Transverse colon (tissue), 4 donors: ENCODE data around the gene TFB2M. TPM values are rescaled to one million over a fixed set of nuclear protein-coding genes. Genes with fewer than 3 reads are reported as not detected.

ENCODE experiments used
- DNase-seq: peaks from one replicate; pipeline ENCODE4 v3.0.0-alpha.2; 2019
- H3K27ac ChIP-seq, 4 donors: fragments of 200-600 bp; sonication (generic); 2 replicates each; pipeline ENCODE4 v1.5.1; 2016 to 2018; ENCODE audit warnings: inconsistent platforms in 4 of 4
- H3K27me3 ChIP-seq: fragments of 200-600 bp; sonication (generic); 2 replicates; pipeline ENCODE4 v1.5.1; 2017; ENCODE audit warnings: inconsistent platforms
- H3K36me3 ChIP-seq, 4 donors: fragments of 200-600 bp; sonication (generic); 2 replicates each; pipeline ENCODE4 v1.5.1; 2017 to 2019; ENCODE audit warnings: inconsistent platforms in 4 of 4
- H3K4me1 ChIP-seq, 4 donors: fragments of 200-600 bp; sonication (generic); 2 replicates each; pipeline ENCODE4 v1.5.1; 2017 to 2020; ENCODE audit warnings: inconsistent platforms in 4 of 4
- H3K4me3 ChIP-seq, 4 donors: fragments of 200-600 bp; sonication (generic); 1 replicate in 1 of 4; 2 replicates in 3 of 4; pipeline versions ENCODE4 v1.5.1 to v1.6.1; 2017 to 2019; ENCODE audit warnings: inconsistent platforms in 4 of 4
- H3K9me3 ChIP-seq, 2 donors: fragments of 200-600 bp; sonication (generic); 2 replicates each; pipeline ENCODE4 v1.5.1; 2017 to 2019; ENCODE audit warnings: inconsistent platforms in 2 of 2
- EP300 ChIP-seq: sonication (generic); formaldehyde crosslinking; IDR thresholded peaks from one replicate; pipeline ENCODE4 v1.6.1; 2017; ENCODE audit warnings: antibody characterized with exemption, low read depth
- POLR2A ChIP-seq: fragments of 450-650 bp; IDR thresholded peaks from one replicate; pipeline ENCODE4 v1.6.1; 2016; ENCODE audit warnings: antibody characterized with exemption, mild to moderate bottlenecking, moderate library complexity
- POLR2AphosphoS5 ChIP-seq, 3 donors: sonication (generic); formaldehyde crosslinking; IDR thresholded peaks; one replicate each; pipeline ENCODE4 v1.6.1; 2016; ENCODE audit warnings: antibody characterized with exemption in 3 of 3
- WGBS, 2 donors: methylation state at CpG; one replicate each; pipeline ENCODE4 v1.1.5; 2018; ENCODE audit warnings: low coverage in 1 of 2; 5-methylcytosine and 5-hydroxymethylcytosine counted together
- in situ Hi-C, 4 donors: fragments of 200-750 bp; cut with MboI; loops; one replicate each; pipeline versions ENCODE4 v1.15.0 to v1.15.1; 2017; ENCODE audit warnings: low sequenced_read_pairs in 3 of 4, low pct_ligation_motif_present in 1 of 4, low pct_unique_long_range_greater_than_20kb in 1 of 4
- intact Hi-C: fragments of 100-400 bp; cut with DNase I; formaldehyde crosslinking; loops from one replicate; pipeline ENCODE4 v1.15.1; 2023; ENCODE audit warnings: low total_unique reads
- total RNA-seq, 4 donors: library from RNA; depleted of rRNA; stranded (reverse); fragments of >200 nt; gene quantifications; one replicate each; pipeline ENCODE4 v1.1.0, GENCODE V29; 2016
- TF ChIP-seq, protein P1 (sequence below), 5 experiments: fragments of 200-600 bp in 3 of 5; fragments of 450-650 bp in 2 of 5; sonication (generic) in 3 of 5; IDR thresholded peaks; 1 replicate in 2 of 5; 2 replicates in 3 of 5; pipeline ENCODE4 v1.5.1; 2016 to 2017; ENCODE audit warnings: antibody characterized with exemption in 5 of 5, inconsistent platforms in 3 of 5, mild to moderate bottlenecking in 2 of 5, moderate library complexity in 1 of 5

The TFB2M gene
- total RNA-seq, 4 donors from 2014 or later = 0.40 to 12.7 (median 5.5) TPM

- Histone ChIP-seq H3K36me3 (peaks cover 0 to 52% (median 7%) of the 10 kb centered on the region in 4 donors), H3K27me3 (no peaks in the 10 kb centered on the region), H3K9me3 (no peaks in the 10 kb centered on the region), H3K27ac (no peak overlapping the region), H3K4me1 (no peaks in the 10 kb centered on the region), H3K4me3 (no peak overlapping the region)
- DNase-seq = no peak
- 80 to 96% methylated on average over 1 of the region's 1 CpG for WGBS, 2 donors
- in situ Hi-C loops = no loop called here
- TF ChIP-seq POLR2AphosphoS5 (IDR thresholded peaks at IDR 0.05) (no peak), POLR2A (no peak), EP300 (no peak)
- TF ChIP-seq, protein P1, sequence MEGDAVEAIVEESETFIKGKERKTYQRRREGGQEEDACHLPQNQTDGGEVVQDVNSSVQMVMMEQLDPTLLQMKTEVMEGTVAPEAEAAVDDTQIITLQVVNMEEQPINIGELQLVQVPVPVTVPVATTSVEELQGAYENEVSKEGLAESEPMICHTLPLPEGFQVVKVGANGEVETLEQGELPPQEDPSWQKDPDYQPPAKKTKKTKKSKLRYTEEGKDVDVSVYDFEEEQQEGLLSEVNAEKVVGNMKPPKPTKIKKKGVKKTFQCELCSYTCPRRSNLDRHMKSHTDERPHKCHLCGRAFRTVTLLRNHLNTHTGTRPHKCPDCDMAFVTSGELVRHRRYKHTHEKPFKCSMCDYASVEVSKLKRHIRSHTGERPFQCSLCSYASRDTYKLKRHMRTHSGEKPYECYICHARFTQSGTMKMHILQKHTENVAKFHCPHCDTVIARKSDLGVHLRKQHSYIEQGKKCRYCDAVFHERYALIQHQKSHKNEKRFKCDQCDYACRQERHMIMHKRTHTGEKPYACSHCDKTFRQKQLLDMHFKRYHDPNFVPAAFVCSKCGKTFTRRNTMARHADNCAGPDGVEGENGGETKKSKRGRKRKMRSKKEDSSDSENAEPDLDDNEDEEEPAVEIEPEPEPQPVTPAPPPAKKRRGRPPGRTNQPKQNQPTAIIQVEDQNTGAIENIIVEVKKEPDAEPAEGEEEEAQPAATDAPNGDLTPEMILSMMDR (IDR thresholded peaks at IDR 0.05) = no peak
- intact Hi-C loops = no loop called here
These were observed 22.1 kb downstream of the TFB2M start for GRCh38 chr1:246544001-246544400.

DNA sequence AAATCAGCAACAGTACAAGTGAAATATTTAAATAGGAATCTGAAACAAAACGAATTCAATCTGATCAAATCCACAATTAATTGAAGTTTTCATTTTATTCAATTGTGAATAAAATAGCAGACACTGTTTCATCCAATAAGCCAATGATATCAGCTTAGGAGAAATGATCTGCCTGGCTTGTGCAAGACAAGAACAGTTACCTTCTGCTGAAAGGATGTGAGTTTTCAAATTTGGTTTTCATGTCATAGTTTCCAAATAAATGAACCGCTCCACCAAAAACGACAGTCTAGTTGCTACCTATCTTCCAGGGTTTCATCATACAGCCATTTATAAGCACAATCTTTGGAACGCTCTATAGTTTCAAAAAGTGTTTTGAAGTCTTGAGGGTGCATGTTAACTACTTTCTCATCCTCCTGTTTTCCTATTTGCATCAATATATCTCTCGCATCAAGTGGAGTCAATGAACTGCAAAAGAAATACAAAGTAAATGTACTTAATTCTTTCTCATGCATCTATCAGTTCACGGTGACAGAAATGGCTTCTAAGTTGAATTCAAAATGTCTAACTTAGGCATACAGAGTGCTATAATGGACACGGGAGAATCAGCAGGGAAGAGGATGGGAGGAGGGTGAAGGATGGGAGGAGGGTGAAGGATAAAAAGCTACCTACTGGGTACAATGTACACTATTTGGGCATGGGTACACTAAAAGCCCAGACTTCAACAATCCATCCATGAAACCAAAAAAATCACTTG lies 25.1 kb downstream of the TFB2M start:
- in situ Hi-C loops (no loop called here), intact Hi-C loops (no loop called here)
- peaks cover 0 to 10% (median 2%) of the 10 kb centered on the region in 4 donors for H3K4me1 ChIP-seq
- no peaks in the 10 kb centered on the region for H3K9me3 ChIP-seq
- H3K27me3 ChIP-seq = no peaks in the 10 kb centered on the region
- H3K4me3 ChIP-seq = no peak overlapping the region
- WGBS, 2 donors = 89 to 90% methylated on average over 7 of the region's 7 CpGs
- no peak for DNase-seq
- H3K27ac ChIP-seq = no peak overlapping the region
- H3K36me3 ChIP-seq = peaks cover 0 to 39% (median 5%) of the 10 kb centered on the region in 4 donors
- TF ChIP-seq POLR2AphosphoS5 (IDR thresholded peaks at IDR 0.05) (no peak), EP300 (no peak), POLR2A (no peak)
- TF ChIP-seq, protein P1 (IDR thresholded peaks at IDR 0.05) = no peak

DNA sequence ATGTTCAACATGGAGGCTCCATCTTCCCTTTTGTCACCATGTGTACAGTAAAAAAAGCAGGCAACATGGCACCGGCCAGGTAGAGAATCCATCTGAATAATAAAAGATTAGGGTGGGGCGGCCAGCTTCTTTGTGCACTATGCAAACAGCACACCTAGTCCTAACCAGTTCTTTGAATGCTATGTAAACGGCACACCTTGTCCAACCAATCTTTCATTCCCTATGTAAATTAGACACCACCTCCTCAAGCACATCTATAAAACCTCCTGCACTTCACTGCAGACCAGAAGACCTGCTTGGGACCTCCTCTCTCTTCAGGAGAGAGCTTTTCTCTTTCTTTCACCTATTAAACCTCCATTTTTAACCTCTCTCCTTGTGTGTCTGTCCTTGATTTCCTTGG lies 28.2 kb downstream of the TFB2M start:
- TF ChIP-seq EP300 (no peak), POLR2AphosphoS5 (IDR thresholded peaks at IDR 0.05) (peak; percentile 28 to 47 (median 45)), POLR2A (peak; percentile 65)
- TF ChIP-seq, protein P1 (IDR thresholded peaks at IDR 0.05) = no peak
- in situ Hi-C loops (no loop called here), intact Hi-C loops (no loop called here)
- peak overlapping the region in 3 of 4 donors; percentile 57 to 71 (median 58) for H3K27ac ChIP-seq
- no peak overlapping the region for H3K4me3 ChIP-seq
- peaks cover 0 to 10% (median 2%) of the 10 kb centered on the region in 4 donors for H3K4me1 ChIP-seq
- peaks cover 0 to 18% (median 0%) of the 10 kb centered on the region in 4 donors for H3K36me3 ChIP-seq
- 54% methylated on average over 3 of the region's 3 CpGs for WGBS, 2 donors
- no peaks in the 10 kb centered on the region for H3K9me3 ChIP-seq
- peak; percentile 50 for DNase-seq
- no peaks in the 10 kb centered on the region for H3K27me3 ChIP-seq

DNA sequence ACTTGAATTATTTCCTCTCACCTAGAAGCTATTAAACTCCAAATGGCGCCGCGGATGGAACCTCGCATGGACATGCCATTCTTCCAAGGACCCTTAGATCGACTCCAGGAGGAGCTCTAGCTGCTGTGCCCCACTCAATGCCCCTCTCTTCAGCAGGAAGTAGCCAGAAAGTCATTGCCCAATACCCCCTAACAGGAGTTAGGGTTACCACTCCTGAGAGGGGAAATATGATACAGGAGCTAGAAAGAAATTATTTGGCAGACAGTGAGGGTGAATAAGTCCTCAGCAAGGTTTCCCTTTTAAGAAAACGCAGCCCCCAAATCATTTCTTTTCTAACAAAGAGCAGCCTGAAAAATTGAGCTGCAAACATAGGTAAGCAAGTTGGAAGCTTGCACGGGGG lies 28.6 kb downstream of the TFB2M start:
- peak overlapping the region in 3 of 4 donors; percentile 25 to 58 (median 52) for H3K27ac ChIP-seq
- WGBS, 2 donors = 77 to 100% methylated on average over 1 to 7 of the region's 7 CpGs
- TF ChIP-seq POLR2AphosphoS5 (IDR thresholded peaks at IDR 0.05) (no peak), POLR2A (no peak), EP300 (no peak)
- TF ChIP-seq, protein P1 (IDR thresholded peaks at IDR 0.05) = no peak

More for the DNA sequence above, 28.6 kb downstream of the TFB2M start:
- intact Hi-C loops = no loop called here
- no peak overlapping the region for H3K4me3 ChIP-seq
- peaks cover 0 to 15% (median 0%) of the 10 kb centered on the region in 4 donors for H3K36me3 ChIP-seq
- peaks cover 0 to 10% (median 2%) of the 10 kb centered on the region in 4 donors for H3K4me1 ChIP-seq
- no peak for DNase-seq
- H3K27me3 ChIP-seq = no peaks in the 10 kb centered on the region
- in situ Hi-C loops = no loop called here
- no peaks in the 10 kb centered on the region for H3K9me3 ChIP-seq
